Fibroblast of lung (primary cell): ENCODE measurements around the gene BLCAP. TPM values are rescaled to one million over a fixed set of nuclear protein-coding genes. Genes with fewer than 3 reads are reported as not detected.

Source experiments
- DNase-seq, 2 donors: peaks; one replicate each; pipeline versions ENCODE4 v3.0.0 to v3.0.0-alpha.2; 2010; ENCODE audit warnings: low read depth in 2 of 2
- H2AFZ ChIP-seq: 2 replicates; pipeline ENCODE4 v1.5.1; 2012; ENCODE audit warnings: low read length, control low read depth, inconsistent platforms
- H3K27ac ChIP-seq: 2 replicates; pipeline ENCODE4 v1.5.1; 2011; ENCODE audit warnings: low read length, control low read depth; ENCODE audit not compliant: insufficient read depth
- H3K27me3 ChIP-seq: 2 replicates; pipeline ENCODE4 v1.5.1; 2011; ENCODE audit warnings: mild to moderate bottlenecking, low read length; ENCODE audit not compliant: control insufficient read depth, insufficient read depth
- H3K36me3 ChIP-seq: 2 replicates; pipeline ENCODE4 v1.5.1; 2011; ENCODE audit warnings: low read length; ENCODE audit not compliant: control insufficient read depth, insufficient read depth
- H3K4me1 ChIP-seq: 2 replicates; pipeline ENCODE4 v1.5.1; 2011; ENCODE audit warnings: low read length; ENCODE audit not compliant: control insufficient read depth, insufficient read depth; ENCODE audit errors: extremely low read depth
- H3K4me2 ChIP-seq: 2 replicates; pipeline ENCODE4 v1.5.1; 2011; ENCODE audit warnings: low read length, control low read depth; ENCODE audit not compliant: insufficient read depth; ENCODE audit errors: extremely low read depth
- H3K4me3 ChIP-seq, 4 experiments: fragments of 200-600 bp in 1 of 4; sonication (generic) in 1 of 4; replicated peaks in 1 of 4; 2 replicates each; pipeline ENCODE4 v1.5.1; 2011 to 2016; ENCODE audit warnings: low read length in 4 of 4, low read depth in 3 of 4, mild to moderate bottlenecking in 3 of 4, control low read depth in 2 of 4, inconsistent platforms in 1 of 4, mixed read lengths in 1 of 4; ENCODE audit not compliant: insufficient read depth in 1 of 4; ENCODE audit errors: control extremely low read depth in 1 of 4
- H3K79me2 ChIP-seq: 2 replicates; pipeline ENCODE4 v1.5.1; 2012; ENCODE audit warnings: mild to moderate bottlenecking, low read length, inconsistent platforms; ENCODE audit not compliant: control insufficient read depth, insufficient read depth
- H3K9ac ChIP-seq: 2 replicates; pipeline ENCODE4 v1.5.1; 2011; ENCODE audit warnings: mild to moderate bottlenecking, low read length, control low read depth; ENCODE audit not compliant: insufficient read depth
- H3K9me3 ChIP-seq: 2 replicates; pipeline ENCODE4 v1.5.1; 2012; ENCODE audit warnings: low read depth, low read length; ENCODE audit not compliant: control insufficient read depth, insufficient read depth
- H4K20me1 ChIP-seq: 2 replicates; pipeline ENCODE4 v1.5.1; 2011; ENCODE audit warnings: low read length; ENCODE audit not compliant: control insufficient read depth, insufficient read depth; ENCODE audit errors: extremely low read depth
- CTCF ChIP-seq, 2 donors: IDR thresholded peaks in 1 of 2; conservative IDR thresholded peaks in 1 of 2; 1 replicate in 1 of 2; 2 replicates in 1 of 2; pipeline ENCODE4 v1.5.1; 2011 to 2012; ENCODE audit warnings: low read length in 2 of 2, control low read depth in 1 of 2, inconsistent platforms in 1 of 2, low read depth in 1 of 2, mild to moderate bottlenecking in 1 of 2
- EZH2 ChIP-seq: IDR thresholded peaks from 2 replicates; pipeline ENCODE4 v1.5.1; 2012; ENCODE audit warnings: low read length, control low read depth, mild to moderate bottlenecking; ENCODE audit errors: missing control alignments
- polyA plus RNA-seq, 2 donors: library from polyadenylated mRNA; depleted of rRNA in 1 of 2; stranded (reverse) in 1 of 2; unstranded in 1 of 2; fragments of >200 nt; gene quantifications; 2 replicates each; pipeline ENCODE4 v1.2.1, GENCODE V29; 2011 to 2012; ENCODE audit warnings: missing spikeins in 1 of 2
- total RNA-seq: library from RNA; depleted of rRNA; stranded (reverse); fragments of >200 nt; gene quantifications from 2 replicates; pipeline ENCODE4 v1.2.1, GENCODE V29; 2014

BLCAP gene
- total and polyA plus RNA-seq, 2 donors (not counting 1 experiment from before 2014, with no cell fraction given), result 31.0 to 83.1 TPM

- no peak overlapping the region for H3K4me2 ChIP-seq
- TF ChIP-seq CTCF (conservative IDR thresholded peaks at IDR 0.05 in 1 of 2, IDR thresholded peaks at IDR 0.05 in 1 of 2; ENCODE audit: low read depth in 1 of 2, low read length in 2 of 2) (no peak), EZH2 (no peak)
- no peaks in the 10 kb centered on the region for H3K36me3 ChIP-seq
- H2AFZ ChIP-seq, result no peak overlapping the region
- H3K27ac ChIP-seq, result no peak overlapping the region
- no peaks in the 10 kb centered on the region for H3K27me3 ChIP-seq
- H3K9ac ChIP-seq, result no peak overlapping the region
- no peaks in the 10 kb centered on the region for H3K9me3 ChIP-seq
- no peak for DNase-seq
- no peak overlapping the region for H3K4me3 ChIP-seq
- H3K4me1 ChIP-seq, result no peaks in the 10 kb centered on the region
- peaks cover 8% of the 10 kb centered on the region for H3K79me2 ChIP-seq
- H4K20me1 ChIP-seq, result no peaks in the 10 kb centered on the region
Observed at GRCh38 chr20:37531856-37532255, 4.2 kb upstream of the BLCAP start.

GRCh38 chr20:37530696-37531095, 3.0 kb upstream of the BLCAP start:
- Histone ChIP-seq H3K4me2 (no peak overlapping the region), H3K4me1 (peaks cover 3% of the 10 kb centered on the region), H3K9ac (no peak overlapping the region), H3K27ac (no peak overlapping the region), H3K36me3 (no peaks in the 10 kb centered on the region), H4K20me1 (peaks cover under 1% of the 10 kb centered on the region), H3K9me3 (no peaks in the 10 kb centered on the region), H3K4me3 (no peak overlapping the region), H3K27me3 (no peaks in the 10 kb centered on the region), H3K79me2 (peaks cover 20% of the 10 kb centered on the region), H2AFZ (no peak overlapping the region)
- no peak for DNase-seq
- no peak for TF ChIP-seq CTCF (conservative IDR thresholded peaks at IDR 0.05 in 1 of 2, IDR thresholded peaks at IDR 0.05 in 1 of 2; ENCODE audit: low read depth in 1 of 2, low read length in 2 of 2)
- TF ChIP-seq EZH2, result no peak

GRCh38 chr20:37529968-37530600, 2.4 kb upstream of the BLCAP start:
- Histone ChIP-seq H3K9ac (no peak overlapping the region), H3K79me2 (peaks cover 26% of the 10 kb centered on the region), H3K36me3 (no peaks in the 10 kb centered on the region), H3K27me3 (no peaks in the 10 kb centered on the region), H3K27ac (no peak overlapping the region), H4K20me1 (peaks cover 2% of the 10 kb centered on the region), H3K4me2 (no peak overlapping the region), H2AFZ (no peak overlapping the region), H3K9me3 (no peaks in the 10 kb centered on the region), H3K4me3 (no peak overlapping the region), H3K4me1 (peaks cover 6% of the 10 kb centered on the region)
- TF ChIP-seq EZH2 (no peak), CTCF (conservative IDR thresholded peaks at IDR 0.05 in 1 of 2, IDR thresholded peaks at IDR 0.05 in 1 of 2; ENCODE audit: low read depth in 1 of 2, low read length in 2 of 2) (no peak)
- no peak for DNase-seq
